ENCODE data around the gene SELENOW.
"Not testable (repeated sequence)": the region's sequence is repeated elsewhere in the genome, so short reads cannot be mapped to it uniquely, and the experiment has no call there.

Gene SELENOW

DNA sequence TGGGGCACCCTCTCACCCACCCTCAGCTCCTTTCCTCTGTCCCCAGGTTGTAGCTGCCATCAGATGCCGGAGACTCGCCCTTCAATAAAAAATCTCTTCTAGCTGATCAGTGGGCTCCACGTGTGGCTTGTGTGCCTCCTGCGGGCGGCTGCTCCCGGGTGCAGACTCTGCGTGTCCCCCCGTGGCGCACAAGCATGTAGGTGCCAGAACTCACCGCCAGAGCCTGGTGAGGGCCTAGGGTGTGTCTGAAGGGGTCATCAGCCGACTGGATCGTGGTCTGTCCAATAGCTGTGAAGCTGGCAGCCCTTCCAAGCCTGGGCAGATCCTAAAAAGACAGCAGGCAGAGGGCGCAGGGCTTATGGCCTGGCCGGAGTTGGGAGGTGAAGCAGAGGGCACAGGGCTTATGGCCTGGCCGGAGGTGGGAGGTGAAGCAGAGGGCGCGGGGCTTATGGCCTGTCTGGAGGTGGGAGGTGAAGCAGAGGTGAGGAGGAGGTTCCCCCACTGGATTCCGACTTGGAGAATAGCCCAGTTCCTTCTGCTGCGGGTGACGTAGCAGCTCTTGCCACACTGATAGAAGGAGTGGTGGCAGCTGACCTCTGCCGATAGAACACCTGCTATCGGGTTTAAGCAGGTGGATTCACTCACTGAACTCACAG, 21.4 kb upstream of the SELENOW start:
- DNase-seq: no peak

DNA sequence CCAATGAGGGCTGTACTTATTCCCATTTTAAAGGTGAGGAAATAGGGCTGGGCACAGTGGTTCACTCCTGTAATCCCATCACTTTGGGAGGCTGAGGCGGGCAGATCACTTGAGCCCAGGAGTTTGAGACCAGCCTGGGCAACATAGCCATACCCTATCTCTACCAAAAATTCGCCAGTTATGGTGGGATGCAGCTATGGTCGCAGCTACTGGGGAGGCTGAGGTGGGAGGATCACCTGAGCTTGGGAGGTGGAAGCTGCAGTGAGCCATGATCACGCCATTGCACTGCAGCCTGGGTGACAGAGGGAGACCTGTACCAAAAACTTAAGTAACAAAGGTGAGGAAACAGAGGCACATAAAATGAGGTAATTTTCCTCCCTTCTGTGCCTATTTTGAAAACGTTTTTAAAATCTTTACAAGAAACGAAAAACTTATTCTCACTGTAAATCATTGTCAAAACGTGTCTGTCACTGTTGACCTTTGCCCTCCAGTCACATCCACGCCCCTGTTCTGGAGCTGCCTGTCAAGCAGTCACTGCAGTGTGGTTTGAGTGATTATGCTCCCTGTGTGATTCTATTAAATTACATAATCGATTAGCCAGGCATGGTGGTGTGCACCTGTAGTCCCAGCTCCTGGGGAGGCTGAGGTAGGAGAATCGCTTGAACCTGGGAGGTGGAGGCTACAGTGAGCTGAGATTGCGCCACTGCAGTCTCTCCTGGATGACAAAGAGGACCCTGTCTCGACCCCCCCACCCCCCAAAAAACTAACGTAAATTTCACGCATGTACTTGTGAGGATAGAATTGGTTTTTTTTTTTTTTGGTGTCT, 20.7 kb upstream of the SELENOW start:
- DNase-seq: no peak

GRCh38 chr19:47758443-47758804, 20.1 kb upstream of the SELENOW start:
- no peak for DNase-seq

DNA sequence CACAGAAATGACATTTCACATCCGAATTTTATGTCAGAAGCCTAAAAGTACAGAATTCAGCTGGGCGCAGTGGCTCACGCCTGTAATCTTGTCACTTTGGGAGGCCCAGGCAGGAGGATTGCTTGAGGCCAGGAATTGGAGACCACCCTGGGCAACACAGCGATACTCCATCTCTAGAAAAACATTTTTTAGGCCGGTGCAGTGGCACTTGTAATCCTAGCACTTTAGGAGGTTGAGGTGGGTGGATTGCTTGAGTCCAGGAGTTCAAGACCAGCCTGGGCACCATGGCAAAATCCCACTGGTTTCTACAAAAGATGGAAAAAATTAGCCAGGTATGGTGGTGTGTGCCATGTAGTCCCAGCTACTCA, 17.9 kb upstream of the SELENOW start:
- no peak for DNase-seq

DNA sequence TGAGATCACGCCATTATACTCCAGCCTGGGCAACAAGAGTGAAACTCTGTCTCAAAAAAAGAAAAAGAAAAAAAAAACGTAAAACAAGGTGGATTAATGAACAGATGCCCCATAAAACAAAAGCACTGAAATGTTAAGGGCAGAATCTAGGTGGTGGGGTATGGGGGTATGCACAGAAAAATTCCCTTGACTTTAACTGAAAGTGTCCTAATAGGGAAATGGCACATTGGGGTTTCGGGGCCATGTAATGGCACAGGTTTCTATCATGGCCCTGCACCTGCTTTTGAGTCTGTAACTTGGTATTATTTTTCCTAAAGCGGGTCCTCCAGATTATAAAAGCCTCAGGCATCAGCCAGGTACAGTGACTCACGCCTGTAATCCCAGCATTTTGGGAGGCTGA, 16.9 kb upstream of the SELENOW start:
- DNase-seq: no peak

GRCh38 chr19:47762151-47762550, 16.4 kb upstream of the SELENOW start:
- no peak for DNase-seq

DNA sequence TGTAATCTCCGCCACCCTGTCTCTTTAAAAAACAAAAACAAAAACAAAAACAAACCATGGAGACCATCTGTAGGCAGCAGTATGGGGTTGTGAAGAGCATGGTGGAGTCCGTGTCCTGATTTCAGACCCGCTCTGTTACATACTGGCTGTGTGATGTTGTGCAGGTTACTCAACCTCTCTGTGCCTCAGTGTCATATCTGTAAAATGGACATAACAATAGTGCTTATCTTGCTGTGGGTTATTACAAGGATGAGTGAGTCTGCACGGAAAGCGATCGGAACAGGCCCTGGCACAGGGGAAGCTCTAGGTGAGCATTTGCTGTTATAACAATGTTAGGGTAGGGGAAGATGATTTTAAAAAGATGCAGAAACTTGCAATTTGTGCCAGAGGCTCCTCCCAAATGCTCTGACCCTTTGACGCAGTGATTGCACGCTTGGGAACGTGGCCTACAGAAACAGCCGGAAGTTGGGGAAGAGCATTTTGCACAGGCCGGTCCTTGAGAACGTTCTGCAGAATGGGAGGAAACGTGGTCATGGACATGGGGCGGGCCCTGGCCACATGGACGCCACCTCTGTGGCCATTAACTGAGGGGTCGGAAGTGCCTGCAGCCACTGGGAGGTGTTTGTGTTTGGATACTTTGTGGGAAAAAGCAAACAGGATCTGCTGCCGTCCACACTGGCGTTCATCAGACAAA, 15.7 kb upstream of the SELENOW start:
- no peak for DNase-seq

DNA sequence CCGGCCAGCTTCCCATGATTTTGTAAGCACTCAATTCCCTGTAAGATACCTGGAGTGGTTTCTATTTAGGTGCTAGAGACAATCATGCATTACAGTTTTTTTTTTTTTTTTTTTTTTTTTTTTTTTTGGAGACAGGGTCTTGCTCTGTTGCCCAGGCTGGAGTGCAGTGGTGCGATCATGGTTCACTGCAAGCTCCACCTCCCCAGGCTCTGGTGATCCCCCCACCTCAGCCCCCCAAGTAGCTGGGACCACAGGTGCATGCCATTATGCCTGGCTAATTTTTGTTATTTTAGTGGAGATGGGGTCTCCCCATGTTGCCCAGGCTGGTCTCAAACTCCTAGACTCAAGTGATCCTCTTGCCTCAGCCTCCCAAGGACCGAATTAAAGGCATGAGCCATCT, 13.8 kb upstream of the SELENOW start:
- not testable (repeated sequence) for DNase-seq

DNA sequence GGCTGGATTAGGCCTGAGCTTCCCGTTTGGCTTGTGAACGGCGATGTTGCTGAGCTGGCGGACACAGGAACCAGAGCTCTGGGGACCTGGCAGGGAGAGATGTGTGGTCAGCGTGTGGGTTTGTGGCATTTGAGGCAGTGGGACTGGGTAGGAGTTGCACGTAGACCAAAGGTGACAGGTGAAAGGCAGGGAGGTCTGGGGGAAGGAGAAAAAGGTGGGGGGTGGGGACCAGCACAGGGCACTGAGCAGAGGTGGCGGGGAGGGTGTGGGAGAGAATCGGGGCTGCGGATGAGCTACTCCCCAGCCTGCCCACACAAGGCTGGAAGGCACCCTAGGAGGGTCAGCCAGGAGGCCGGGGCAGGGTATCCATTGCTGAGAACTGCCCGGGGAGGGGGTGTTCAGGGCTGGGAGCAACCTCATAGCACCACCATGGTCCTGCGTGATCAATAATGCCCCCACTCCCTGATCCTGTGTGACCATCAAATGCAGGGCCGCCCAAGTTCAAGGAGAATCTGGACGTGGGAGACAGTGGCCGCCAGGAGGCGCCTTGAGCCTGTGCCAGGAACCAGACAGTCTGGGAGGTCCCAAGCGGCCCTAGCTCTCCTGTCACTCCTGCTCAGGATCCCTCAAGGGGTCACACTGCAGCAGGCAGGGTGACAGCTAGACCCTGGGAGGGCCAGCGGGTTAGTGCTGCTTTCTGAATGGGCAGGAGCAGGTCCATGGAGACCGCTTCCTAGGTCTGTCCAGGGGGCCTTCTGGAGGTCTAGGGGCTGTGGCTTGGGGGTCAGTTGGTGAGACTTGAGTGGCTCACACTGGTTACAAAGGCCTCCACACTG, 12.8 kb upstream of the SELENOW start:
- DNase-seq: peak in 1 of 2 experiments; percentile 79

GRCh38 chr19:47766359-47766620, 12.2 kb upstream of the SELENOW start:
- DNase-seq: no peak

- no peak for DNase-seq
These were observed 11.8 kb upstream of the SELENOW start for GRCh38 chr19:47766670-47767069.

DNA sequence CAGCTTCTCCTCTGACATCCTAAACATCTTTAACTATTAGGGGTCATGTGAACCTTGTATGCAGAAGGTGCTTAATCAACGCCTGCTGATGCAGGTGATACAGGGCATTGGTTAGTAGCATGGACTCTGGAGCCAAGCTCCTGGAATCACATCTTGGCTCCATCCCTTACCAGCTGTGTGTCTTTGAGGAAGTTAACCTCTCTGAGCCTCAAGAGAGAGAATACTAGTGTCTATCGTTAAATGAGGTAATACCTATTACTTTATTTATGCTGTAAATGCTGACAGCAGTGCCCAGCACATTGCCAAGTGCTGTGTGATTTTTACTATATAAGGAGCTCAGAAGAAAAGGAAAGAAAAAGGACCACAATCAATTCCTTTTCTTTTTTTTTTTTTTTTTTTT, 11.2 kb upstream of the SELENOW start:
- DNase-seq: no peak

DNA sequence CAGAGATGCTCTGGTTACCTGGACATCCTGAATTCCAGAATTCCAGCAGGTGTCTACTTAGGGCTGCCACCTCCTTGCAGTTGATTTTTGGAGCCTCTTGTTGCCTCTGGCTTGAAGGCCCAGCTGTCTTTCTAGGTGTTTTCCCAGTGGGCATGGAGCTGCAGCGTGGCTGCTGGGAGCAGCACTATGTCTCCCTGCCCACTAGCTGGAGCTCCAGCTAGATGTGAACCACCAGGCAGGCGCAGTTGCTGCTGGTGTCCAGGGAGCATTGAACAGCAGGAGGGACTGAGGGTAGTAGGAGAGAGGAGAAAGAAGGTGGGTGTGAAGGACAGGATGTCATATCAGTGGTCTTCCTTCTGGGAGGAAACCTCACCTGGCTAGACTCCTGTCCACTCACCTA, 9.9 kb upstream of the SELENOW start:
- no peak for DNase-seq

- DNase-seq: no peak
These were observed 9.0 kb upstream of the SELENOW start for GRCh38 chr19:47769534-47769933.

DNA sequence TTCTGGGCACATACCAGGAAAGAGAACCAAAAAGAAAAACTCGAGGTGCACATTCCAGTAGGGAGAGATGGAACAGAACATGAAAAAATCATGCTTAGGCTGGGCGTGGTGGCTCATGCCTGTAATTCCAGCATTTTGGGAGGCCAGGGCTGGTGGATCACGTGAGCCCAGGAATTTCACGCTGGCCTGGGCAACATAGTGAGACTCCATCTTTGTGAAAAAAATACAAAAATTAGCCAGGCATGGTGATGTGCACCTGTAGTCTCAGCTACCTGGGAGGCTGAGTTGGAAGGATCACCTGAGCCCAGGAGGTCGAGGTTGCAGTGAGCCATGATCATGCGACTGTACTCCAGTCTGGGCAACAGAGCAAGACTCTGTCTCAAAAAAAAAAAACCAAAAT, 7.2 kb upstream of the SELENOW start:
- not testable (repeated sequence) for DNase-seq

GRCh38 chr19:47776568-47776967, 1.9 kb upstream of the SELENOW start:
- peak; percentile 26 to 57 for DNase-seq

DNA sequence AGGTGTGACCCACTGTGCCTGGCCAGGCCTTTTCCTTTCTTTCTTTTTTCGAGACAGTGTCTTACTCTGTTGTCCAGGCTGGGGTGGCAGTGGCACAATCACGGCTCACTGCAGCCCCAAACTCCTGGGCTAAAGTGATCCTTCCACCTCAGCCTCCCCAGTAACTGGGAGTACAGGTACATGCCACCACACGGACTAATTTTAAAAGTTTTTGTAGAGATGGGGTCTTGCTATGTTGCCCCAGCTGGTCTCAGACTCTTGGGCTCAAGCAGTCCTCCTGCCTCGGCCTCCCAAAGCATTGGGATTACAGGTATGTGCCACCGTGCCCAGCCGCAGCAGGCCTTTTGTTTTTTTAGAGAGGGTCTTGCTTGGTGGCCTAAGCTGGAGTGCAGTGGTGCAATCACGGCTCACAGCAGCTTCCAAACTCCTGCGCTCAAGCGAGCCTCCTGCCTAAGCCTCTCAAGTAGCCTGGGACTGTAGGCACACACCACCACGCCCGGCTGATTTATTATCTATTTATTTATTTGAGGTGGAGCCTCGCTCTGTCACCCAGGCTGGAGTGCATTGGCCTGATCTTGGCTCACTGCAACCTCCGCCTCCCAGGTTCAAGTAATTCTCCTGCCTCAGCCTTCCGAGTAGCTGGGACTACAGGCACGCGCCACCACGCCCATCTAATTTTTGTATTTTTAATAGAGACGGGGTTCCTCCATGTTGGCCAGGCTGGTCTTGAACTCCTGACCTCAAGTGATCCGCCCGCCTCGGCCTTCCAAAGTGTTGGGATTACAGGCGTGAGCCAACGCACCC, 1.1 kb upstream of the SELENOW start:
- DNase-seq: not testable (repeated sequence)

GRCh38 chr19:47778954-47779351, 450 bp downstream of the SELENOW start:
- DNase-seq: no peak

GRCh38 chr19:47779524-47780214, 1.2 kb downstream of the SELENOW start:
- no peak for DNase-seq

DNA sequence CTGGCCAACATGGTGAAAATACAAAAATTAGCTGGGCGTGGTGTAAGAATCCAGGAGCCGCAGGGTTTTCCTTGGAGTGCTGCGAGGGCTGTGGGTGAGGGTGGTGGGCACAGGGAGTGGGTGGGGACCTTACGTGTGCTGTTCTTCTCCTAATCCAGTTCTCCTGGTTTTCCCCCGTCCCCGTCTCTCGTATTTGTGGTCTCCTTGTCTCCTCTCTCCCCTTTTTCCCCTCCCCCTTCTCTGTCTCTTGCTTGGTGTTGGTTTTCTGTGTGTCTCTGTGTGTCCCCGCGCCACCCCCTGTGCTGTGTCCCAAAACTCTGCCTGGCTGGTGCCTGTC, 1.7 kb downstream of the SELENOW start:
- no peak for DNase-seq

DNA sequence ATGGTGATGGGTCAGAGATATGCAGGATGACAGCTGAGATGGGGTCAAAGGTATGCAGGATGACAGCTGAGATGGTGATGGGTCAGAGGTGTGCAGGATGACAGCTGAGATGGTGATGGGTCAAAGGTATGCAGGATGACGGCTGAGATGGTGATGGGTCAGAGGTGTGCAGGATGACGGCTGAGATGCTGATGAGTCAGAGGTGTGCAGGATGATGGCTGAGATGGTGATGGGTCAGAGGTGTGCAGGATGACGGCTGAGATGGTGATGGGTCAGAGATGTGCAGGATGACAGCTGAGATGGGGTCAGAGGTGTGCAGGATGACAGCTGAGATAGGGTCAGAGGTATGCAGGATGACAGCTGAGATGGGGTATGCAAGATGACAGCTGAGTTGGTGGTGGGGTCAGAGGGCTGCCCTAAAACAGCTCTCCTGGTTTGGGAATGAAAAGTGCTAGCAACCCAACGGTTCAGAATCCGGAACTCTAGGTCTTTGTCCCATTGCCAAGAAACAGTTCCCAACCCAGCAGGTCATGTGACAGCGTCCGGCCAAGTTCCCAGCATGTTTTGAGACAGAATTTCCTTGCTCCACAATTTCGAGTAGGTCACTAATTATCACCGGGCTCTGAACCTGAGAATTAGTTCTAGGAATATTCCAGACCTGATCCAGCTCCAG, 3.2 kb downstream of the SELENOW start:
- no peak for DNase-seq

DNA sequence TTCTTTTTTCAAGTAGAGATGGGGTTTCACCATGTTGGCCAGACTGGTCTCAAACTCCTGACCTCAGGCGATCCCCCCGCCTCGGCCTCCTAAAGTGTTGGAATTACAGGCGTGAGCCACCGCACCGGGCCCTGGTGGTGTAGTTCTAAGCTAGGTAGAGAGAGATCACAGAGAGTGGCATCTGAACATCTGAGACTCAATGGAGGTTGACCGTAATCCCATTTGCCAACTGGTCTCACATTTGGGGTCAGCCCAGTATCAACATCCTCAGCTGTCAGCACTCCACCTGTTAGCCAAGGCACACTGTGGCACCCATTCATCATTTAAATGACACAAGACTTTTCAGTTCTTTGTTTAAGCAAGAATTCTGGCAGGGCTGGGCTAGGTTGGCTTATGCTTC, 8.1 kb downstream of the SELENOW start:
- no peak for DNase-seq

All from NCI-H526 (cell line).